Lower leg skin (tissue), 4 donors: ENCODE results near the gene BCL2L12. TPM values are rescaled to one million over a fixed set of nuclear protein-coding genes. Genes with fewer than 3 reads are reported as not detected.
A peak's percentile ranks its signal among the peaks of the same experiment; 100 is the strongest.

Experiments
- DNase-seq, 2 donors: peaks; one replicate each; pipeline ENCODE4 v3.0.0-alpha.2; 2019; ENCODE audit warnings: low spot score in 2 of 2
- H3K4me3 ChIP-seq: fragments of 200-600 bp; sonication (generic); 2 replicates; pipeline ENCODE4 v1.5.1; 2017; ENCODE audit warnings: mild to moderate bottlenecking, low read depth; ENCODE audit not compliant: poor library complexity, severe bottlenecking
- POLR2A ChIP-seq, 2 donors: fragments of 450-650 bp; IDR thresholded peaks; one replicate each; pipeline ENCODE4 v1.6.1; 2016 to 2017; ENCODE audit warnings: antibody characterized with exemption in 2 of 2, mild to moderate bottlenecking in 1 of 2, moderate library complexity in 1 of 2
- WGBS, 2 donors: methylation state at CpG; one replicate each; pipeline ENCODE4 v1.1.5; 2018; 5-methylcytosine and 5-hydroxymethylcytosine counted together
- intact Hi-C: fragments of 100-400 bp; cut with DNase I; formaldehyde crosslinking; loops from one replicate; pipeline ENCODE4 v1.15.0; 2023; ENCODE audit warnings: low total_unique reads
- total RNA-seq, 4 donors: library from RNA; depleted of rRNA; stranded (reverse); fragments of >200 nt; gene quantifications; one replicate each; pipeline ENCODE4 v1.1.0, GENCODE V29; 2016
- TF ChIP-seq, protein P1 (sequence below), 3 donors: fragments of 450-650 bp; IDR thresholded peaks; one replicate each; pipeline ENCODE4 v1.5.1; 2016; ENCODE audit warnings: antibody characterized with exemption in 3 of 3, mild to moderate bottlenecking in 3 of 3, moderate library complexity in 2 of 3

The BCL2L12 gene
- total RNA-seq, 4 donors from 2014 or later: 6.1 to 9.2 (median 6.6) TPM

DNA sequence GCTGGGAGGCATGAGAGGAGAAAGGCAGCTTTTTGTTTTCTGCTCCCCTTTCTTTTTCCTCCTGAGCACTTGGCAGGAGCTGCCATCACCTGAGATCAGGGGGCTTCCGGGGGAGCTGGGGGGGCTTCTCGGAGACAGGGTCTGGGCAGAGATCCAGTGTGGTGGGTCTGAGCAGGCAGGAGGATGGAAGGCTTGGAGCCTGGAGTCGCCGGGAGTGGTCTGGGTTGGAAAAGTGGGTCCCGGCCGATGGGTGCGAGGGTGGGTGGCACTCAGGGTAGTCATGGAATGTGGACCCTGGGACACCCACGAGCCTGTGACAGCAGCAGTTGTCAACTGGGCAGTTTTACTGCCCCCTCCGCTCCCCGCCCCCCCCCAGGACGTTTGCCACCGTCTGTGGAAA is 21.4 kb downstream of the BCL2L12 start:
- intact Hi-C loops: no loop called here
- WGBS, 2 donors: 67 to 70% methylated on average over 12 of the region's 12 CpGs
- no peak for TF ChIP-seq POLR2A (IDR thresholded peaks at IDR 0.05)
- TF ChIP-seq, protein P1, sequence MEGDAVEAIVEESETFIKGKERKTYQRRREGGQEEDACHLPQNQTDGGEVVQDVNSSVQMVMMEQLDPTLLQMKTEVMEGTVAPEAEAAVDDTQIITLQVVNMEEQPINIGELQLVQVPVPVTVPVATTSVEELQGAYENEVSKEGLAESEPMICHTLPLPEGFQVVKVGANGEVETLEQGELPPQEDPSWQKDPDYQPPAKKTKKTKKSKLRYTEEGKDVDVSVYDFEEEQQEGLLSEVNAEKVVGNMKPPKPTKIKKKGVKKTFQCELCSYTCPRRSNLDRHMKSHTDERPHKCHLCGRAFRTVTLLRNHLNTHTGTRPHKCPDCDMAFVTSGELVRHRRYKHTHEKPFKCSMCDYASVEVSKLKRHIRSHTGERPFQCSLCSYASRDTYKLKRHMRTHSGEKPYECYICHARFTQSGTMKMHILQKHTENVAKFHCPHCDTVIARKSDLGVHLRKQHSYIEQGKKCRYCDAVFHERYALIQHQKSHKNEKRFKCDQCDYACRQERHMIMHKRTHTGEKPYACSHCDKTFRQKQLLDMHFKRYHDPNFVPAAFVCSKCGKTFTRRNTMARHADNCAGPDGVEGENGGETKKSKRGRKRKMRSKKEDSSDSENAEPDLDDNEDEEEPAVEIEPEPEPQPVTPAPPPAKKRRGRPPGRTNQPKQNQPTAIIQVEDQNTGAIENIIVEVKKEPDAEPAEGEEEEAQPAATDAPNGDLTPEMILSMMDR (IDR thresholded peaks at IDR 0.05): no peak
- H3K4me3 ChIP-seq: no peak overlapping the region
- no peak for DNase-seq

DNA sequence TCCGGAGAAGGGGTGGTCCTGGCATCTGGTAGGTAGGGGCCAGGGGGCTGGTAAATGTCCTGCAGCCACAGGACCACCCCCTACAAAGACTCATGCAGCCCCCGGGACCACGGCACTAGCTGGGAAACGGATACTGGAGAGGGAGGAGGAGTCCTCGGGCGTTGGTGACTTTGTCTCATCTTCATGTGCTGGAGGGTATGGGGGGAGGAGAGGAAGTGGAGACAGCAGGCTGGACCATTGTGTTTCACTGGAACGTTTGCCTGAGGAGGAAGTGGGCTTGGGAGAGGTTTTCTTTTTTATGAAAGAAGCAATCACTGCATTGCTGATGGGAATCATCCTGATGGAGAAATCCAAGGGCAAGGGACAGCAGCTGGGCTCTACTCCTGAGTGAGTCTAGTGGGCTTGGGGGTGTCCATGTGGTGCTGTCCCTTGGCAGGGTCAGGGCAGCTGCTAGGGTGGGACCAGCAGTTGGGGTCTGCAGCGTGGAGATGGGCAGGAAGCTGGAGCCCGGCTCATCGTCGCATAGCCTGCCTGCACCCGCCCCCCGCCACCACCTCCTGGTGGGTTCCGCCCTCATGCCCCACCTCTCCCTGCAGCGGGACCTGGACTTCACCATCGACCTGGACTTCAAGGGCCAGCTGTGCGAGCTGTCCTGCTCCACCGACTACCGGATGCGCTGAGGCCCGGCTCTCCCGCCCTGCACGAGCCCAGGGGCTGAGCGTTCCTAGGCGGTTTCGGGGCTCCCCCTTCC is 22.0 kb downstream of the BCL2L12 start:
- DNase-seq: no peak
- WGBS, 2 donors: 70 to 71% methylated on average over 20 to 26 of the region's 26 CpGs
- intact Hi-C loops: no loop called here
- H3K4me3 ChIP-seq: no peak overlapping the region
- TF ChIP-seq, protein P1 (IDR thresholded peaks at IDR 0.05): no peak
- no peak for TF ChIP-seq POLR2A (IDR thresholded peaks at IDR 0.05)

GRCh38 chr19:49688531-49689132 is 22.9 kb downstream of the BCL2L12 start:
- no peak for DNase-seq
- TF ChIP-seq POLR2A (IDR thresholded peaks at IDR 0.05): no peak
- TF ChIP-seq, protein P1 (IDR thresholded peaks at IDR 0.05): no peak
- 74 to 79% methylated on average over 10 to 12 of the region's 12 CpGs for WGBS, 2 donors
- intact Hi-C loops: no loop called here
- no peak overlapping the region for H3K4me3 ChIP-seq

DNA sequence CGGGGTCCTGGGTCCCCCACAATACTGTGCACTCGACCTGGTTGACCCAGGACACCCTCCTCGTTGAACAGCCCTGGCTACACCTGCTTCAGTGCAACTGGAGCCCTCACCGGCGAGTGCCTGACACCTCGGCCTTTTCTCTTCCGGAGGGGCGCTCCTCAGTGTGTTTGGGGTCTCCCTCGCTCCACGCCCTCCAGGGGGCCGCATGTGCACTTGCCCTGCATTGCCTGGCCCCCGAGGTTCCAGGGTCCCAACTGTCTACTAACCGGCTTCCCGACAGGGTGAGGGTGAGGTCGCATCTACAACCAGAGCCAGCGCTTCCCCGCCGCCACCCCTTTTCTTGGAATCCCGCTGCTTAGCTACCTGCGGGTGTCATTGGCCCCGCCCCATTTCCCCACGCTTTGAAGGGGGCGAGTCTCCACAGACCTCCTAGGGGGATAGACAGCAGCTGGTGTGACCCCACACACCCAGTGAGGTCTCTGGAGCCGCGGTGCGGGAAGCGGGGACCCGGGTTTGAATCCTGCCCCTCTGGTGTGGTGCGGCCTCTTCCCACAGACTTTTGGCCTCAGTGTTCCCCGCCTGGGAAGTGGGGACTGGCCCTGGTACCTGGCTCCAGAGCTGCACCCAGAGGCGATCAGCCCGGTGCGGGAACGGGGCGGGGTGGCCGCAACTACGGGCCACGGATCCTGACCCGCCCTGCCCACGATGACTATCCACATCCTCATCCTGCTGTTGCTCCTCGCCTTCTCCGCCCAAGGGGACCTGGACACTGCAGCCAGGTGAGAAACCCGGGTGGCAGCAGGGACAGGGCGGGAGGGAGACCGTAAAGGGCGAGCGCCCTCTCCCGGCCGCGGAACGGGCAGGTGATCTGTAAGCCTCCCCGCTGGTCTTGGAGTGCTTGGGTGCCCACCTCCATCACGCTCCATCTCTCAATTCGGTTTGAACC is 23.7 kb downstream of the BCL2L12 start, which contains the start of gene ADM5:
TSS of gene ADM5 (plus strand) at position 462 of the 946 bp plus-strand sequence. CDS start at position 706, 244 bp downstream.
- TF ChIP-seq, protein P1 (IDR thresholded peaks at IDR 0.05): no peak
- TF ChIP-seq POLR2A (IDR thresholded peaks at IDR 0.05): no peak
- intact Hi-C loops: no loop called here
- H3K4me3 ChIP-seq: peak within 1 kb of the TSS; percentile 34
- DNase-seq: peak in 1 of 2 donors; percentile 91
- 28% methylated on average over 41 to 43 of the region's 54 CpGs for WGBS, 2 donors

- H3K4me3 ChIP-seq: peak overlapping the region; percentile 34
- 12 to 18% methylated on average over 34 to 39 of the region's 39 CpGs for WGBS, 2 donors
- DNase-seq: no peak
- TF ChIP-seq, protein P1 (IDR thresholded peaks at IDR 0.05): no peak
- TF ChIP-seq POLR2A (IDR thresholded peaks at IDR 0.05): no peak
- intact Hi-C loops: no loop called here
Measured at GRCh38 chr19:49690079-49690655, 24.4 kb downstream of the BCL2L12 start.
